HK-2 (cell line): Measurements from ENCODE around the gene CRELD1.
A peak's percentile ranks its signal among the peaks of the same experiment; 100 is the strongest.

Source experiments
- DNase-seq: peaks from one replicate; pipeline ENCODE4 v3.0.0-alpha.2; 2018; ENCODE audit not compliant: unreplicated experiment

Gene CRELD1

DNA sequence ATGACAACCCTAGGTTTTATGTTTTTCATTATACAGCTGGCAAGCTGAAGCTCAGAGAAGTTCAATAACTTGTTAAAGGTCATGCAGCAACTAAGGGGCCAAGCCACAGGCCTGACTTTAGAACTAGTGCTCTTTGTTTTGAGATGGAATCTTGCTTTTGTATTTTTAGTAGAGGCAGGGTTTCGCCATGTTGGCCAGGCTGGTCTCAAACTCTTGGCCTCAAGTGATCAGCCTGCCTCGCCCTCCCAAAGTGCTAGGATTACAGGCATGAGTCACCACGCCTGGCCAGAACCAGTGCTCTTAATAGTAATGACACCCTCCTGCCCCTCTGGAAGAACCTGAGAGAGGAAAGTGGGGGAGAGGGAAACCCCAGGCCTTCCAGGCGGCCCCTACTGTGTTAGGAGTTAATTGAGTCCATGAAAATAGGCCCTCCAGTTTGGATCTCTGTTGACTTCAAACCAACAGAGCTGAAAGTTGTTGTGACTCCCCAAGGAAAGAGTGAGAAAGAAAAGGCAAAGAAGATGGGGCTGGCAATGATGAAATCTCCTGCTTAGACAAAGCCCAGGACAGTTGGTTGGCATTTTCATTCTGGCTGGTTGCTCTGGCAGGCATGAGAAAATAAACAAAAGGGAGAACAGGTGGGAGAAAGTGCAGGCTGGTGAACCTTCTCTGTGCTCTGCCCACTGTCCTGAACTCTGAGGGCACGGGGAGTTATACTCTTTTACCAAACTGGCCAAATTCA, 22.1 kb downstream of the CRELD1 start:
- DNase-seq, result no peak

DNA sequence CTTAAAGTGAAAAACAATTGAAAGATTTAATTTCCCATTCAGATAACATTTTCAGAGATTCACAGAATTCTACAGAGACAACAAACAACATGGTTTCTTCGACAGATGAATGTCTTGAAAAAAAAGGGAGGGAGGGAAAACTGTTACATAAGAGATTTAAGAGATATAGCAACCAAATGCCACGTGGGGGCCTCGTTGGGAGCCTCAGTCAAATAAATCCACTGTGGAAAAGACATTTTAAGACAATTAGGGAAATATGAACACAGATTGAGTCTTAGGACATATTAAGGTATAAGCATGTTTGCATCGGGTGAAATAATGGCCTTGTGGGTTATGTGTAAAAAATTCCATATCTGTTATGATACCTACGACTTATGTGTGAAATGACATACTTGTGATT, 23.6 kb downstream of the CRELD1 start:
- DNase-seq, result no peak

DNA sequence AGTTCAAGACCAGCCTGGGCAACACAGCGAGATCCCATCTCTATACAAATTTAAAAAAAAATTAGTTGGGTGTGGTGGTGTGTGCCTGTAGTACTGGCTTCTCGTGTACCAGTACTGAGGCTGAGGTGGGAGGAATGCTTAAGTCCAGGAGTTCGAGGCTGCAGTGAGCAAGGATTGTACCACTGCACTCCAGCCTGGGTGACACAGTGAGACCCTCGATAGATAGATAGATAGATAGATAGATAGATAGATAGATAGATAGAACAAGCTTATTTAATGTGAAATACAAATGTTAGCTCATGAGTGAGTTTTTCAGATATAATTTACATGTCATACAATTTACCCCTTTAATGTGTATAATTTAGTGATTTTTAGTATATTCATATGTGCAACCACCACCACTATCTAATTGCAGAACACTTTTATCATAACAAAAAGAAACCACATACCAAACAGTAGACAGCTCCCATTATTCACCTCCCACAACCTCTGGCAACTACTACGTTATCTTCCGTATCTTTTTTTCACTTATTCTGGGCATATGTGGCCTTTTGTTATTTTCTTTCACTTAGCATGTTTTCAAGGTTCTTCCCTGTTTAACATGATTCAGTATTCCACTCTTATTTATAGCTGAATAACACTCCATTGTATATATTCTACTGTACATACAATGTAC, 31.7 kb downstream of the CRELD1 start:
- no peak for DNase-seq

DNA sequence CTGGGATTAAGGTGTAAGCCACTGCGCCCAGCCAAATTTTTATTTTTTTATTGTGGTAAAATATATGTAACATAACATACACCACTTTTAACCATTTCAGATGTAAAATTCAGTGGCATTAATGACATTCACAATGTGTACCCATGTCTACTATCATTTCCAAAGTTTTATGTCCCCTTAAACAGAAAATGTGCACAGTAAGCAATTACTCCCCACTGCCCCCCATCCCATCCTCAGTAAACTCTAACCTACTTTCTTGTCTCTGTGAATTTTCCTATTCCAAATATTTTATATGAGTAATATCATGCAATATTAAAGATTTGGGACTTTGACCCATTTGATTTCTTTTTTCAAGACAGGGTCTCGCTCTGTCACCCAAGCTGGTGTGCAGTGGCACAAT, 33.2 kb downstream of the CRELD1 start:
- DNase-seq, result no peak

DNA sequence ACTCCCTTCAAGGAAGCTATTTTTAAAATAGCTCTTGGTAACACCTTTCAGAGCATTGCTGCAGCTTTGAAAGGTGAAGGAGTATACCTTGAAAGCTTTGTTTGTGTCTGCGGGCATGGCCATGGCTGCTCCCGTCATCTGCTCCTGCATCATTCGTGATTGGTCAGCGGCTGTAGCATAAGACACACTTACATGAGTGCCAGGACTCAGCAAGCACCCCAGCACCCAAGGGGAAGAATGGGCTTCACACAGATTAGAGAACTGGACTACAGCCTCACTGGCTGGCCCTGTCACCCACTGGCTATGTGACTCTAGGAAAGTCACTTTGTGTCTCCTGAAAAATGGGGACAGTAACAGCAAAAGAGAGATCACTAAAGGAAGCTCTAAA, 36.0 kb downstream of the CRELD1 start:
- DNase-seq, result no peak

DNA sequence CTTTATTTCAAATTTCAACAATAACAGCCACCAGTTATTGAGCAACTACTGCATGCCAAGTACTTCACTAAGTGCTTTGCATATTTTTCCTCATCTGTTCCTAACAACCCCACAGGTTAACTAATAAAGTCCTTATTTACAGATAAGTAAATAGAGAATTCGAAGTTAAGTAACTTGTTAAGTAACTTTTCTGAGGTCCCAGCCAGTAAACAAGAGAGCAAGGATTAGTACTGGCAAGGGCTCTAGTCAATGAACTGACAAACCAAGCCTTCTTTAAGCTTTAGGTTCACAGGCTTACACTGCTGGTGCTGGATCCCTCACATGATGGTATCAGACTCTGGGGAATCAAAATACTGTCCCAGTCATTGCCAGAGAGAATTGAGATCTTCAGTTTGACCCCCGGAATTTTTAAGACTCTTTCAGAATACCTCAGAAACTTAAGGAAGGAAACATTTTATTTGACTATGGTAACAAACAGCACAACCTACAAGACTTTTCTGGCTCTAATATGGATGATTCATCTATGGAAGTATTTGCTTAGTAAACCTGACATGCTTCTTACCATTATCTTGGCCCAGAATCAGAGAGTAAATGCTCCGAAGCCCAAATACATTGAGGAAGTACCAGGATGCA, 36.5 kb downstream of the CRELD1 start:
- DNase-seq, result no peak

DNA sequence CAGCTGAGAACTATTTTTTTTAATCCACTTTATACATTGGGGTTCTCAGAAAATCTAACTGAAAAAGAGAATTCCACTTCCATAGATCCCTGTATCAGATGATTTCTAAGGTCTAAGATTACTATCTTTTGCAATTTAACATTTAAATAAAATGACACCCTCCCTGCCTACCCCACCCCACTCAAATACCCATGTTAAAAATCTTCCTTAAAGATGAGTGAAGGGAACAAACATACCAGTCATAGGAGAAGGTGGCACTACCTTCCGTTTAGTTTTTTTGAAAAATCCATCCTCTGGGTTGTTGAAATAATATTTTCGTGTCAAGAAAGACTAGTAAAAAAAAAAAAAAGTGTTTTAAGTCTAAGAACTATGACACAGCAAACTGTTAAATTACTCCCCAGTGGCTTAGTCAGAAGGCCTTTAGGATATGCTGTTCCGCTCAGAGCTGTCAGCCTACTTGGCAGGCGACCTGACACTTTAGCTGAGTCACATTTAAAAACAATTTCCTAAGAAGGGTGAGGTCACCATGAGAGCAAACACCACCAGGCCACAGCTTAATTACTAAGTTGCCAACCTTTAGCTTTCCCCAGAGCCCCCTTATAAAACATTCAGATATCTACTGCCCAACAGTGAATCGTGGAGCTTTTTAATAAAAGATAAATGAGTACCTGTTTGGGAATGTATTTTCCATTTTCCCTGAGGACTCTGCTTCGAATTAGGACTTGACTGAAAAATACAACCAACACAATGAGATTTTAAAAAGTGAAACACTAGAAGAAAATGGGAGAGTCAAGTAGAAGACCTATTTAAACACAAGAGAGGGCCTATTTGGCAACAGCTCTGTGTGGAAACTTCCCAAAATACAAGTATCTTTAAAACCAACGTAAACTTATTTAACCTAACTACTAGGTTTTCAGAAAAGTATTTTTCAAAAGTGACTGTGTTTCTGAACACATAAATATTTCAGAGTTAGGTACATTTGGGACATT, 43.4 kb downstream of the CRELD1 start:
- peak; percentile 55 for DNase-seq

DNA sequence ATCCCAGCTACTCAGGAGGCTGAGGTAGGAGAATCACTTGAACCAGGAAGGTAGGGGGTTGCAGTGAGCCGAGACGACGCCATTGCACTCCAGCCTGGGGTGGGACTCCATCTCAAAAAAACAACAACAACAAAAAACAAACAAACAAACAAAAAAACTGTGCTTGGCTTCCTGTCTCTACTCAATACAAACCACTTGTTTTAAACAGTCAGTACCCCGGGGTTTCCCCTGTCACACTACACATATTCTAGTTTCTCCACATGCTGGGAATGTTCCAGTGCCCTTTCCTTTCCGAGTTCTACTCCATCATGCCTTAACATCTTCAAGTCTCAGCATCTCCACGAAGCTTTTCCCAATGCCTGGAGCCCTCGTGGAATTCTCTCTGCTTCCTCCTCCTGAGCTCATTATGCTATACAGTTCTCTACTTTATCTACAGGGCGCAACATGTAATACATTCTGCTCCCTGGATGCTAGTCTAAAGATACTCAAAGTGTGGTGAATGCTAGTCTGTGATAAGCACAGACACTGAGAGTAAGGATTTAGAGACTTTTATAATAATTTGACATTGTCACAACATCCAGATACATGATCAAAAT, 45.2 kb downstream of the CRELD1 start:
- no peak for DNase-seq

DNA sequence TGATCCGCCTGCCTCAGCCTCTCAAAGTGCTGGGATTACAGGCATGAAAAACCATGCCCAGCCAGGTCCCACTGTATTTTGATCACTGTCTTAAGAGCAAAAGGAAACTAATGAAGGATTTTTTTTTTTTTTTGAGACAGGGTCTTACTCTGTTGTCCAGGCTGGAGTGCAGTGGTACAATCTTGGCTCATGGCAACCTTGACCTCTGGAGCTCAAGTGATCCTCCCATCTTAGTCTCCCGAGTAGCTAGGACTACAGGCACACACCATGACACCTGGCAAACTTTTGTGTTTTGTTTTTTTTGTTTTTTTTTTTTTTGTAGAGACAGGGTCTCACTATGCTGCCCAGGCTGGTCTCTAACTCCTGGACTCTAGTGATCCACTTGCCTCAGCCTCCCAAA, 46.6 kb downstream of the CRELD1 start:
- DNase-seq, result no peak

DNA sequence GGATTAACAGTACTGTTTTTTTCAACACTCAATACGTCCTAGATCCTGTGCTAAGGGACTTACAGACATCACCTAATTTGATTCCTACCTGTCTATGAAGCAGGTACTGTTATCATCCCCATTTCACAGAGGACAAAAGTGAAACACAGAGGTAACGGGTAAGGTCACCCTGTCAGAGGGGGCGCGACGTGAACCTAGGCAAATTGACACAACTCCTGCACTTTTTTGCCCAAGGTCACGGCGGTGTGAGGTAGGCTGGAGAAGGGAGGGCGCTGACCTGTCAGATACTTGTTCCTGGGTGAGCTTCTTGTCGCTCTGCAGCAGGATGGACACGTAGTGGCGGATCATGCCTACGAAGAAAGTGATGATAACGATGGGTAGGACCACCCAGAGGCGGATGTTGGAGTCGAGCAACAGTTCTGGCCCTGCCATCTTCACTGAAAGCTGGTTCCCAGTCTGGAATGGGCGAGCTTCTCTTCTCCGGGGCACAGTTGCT, 52.6 kb downstream of the CRELD1 start:
- DNase-seq, result no peak

DNA sequence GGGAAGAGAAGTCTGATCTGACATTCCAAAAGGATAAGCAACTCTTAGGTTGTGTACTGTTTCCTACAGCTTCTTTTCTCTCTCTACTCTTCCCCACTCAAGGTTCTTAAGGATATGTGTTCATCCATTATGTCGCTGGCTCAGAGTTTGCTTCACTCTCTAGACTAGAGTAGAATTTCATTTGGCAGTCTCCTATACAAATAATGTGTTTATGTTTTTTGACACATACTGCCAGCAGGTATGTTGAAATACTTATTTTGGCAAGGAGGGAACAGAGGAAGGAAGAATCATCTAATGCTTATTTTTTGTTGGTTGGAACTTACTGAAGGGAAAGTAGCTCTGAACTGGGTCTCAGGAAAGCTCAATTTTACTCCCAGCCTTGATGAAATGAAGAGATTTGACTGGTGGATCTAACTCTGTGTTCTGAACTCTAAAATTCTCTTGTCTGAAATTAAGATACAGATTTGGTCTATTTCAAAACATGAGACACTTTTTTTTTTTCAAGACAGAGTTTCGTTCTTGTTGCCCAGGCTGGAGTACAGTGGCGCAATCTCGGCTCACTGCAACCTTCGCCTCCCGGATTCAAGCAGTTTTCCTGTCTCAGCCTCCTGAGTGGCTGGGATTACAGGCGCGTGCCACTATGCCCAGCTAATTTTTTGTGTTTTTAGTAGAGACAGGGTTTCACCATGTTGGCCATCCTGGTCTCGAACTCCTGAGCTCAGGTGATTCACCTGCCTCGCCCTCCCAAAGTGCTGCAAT, 60.6 kb downstream of the CRELD1 start:
- no peak for DNase-seq
